Measurements from ENCODE around the gene ZBTB32. TPM values are rescaled to one million over a fixed set of nuclear protein-coding genes. Genes with fewer than 3 reads are reported as not detected.

The ZBTB32 gene
- total and polyA plus RNA-seq, 2 of the 8 experiments (the other 6 are each of a cell fraction or from before 2014, with no cell fraction given), result 0.11 to 0.50 TPM

- TF ChIP-seq ZNF274 (IDR thresholded peaks at IDR 0.05; ENCODE audit: borderline replicate concordance, extremely low read depth, low read length), result no peak
These were observed 39.2 kb upstream of the ZBTB32 start (continued) for GRCh38 chr19:35665157-35665556.
